Measurements from ENCODE around the gene KCNE1. TPM values are rescaled to one million over a fixed set of nuclear protein-coding genes. Genes with fewer than 3 reads are reported as not detected.

The KCNE1 gene
- total RNA-seq, 1 experiment from 2014 or later = 0.13 TPM

GRCh38 chr21:34560021-34560420 is 48.0 kb upstream of the KCNE1 start:
- Histone ChIP-seq H3K27ac (ENCODE audit: low read depth, low read length, poor library complexity, severe bottlenecking) (no peak overlapping the region), H3K9me3 (ENCODE audit: low read depth, low read length, poor library complexity, severe bottlenecking) (peaks cover under 1% of the 10 kb centered on the region), H3K36me3 (ENCODE audit: insufficient read depth, low read length, poor library complexity, severe bottlenecking) (no peaks in the 10 kb centered on the region), H3K27me3 (replicated peaks; ENCODE audit: insufficient read depth, low read depth, low read length, poor library complexity) (no peaks in the 10 kb centered on the region), H3K4me3 (ENCODE audit: low read depth, low read length, poor library complexity, severe bottlenecking) (no peak overlapping the region), H3K4me1 (ENCODE audit: insufficient read depth, low read length, poor library complexity, severe bottlenecking) (no peaks in the 10 kb centered on the region)
- BruUV-seq (replicated peaks) = no TSS peak
- CTCF ChIA-PET = no interaction called here
- POLR2A ChIA-PET (ENCODE audit: low non-redundant PET) = interaction anchor here (0.5 kb wide), 1 partner anchor 16 kb away, joined by 3 read pairs; no protein-coding TSS in a partner anchor
- intact Hi-C loops (cut with micrococcal nuclease; ENCODE audit: unreplicated experiment) = no loop called here
- DNase-seq (ENCODE audit: low spot score) = no peak
- TF ChIP-seq CTCF (conservative IDR thresholded peaks at IDR 0.05; ENCODE audit: low read depth, low read length) = no peak

GRCh38 chr21:34559089-34559631 is 47.1 kb upstream of the KCNE1 start:
- H3K4me1 ChIP-seq (ENCODE audit: insufficient read depth, low read length, poor library complexity, severe bottlenecking) = no peaks in the 10 kb centered on the region
- intact Hi-C loops (cut with micrococcal nuclease; ENCODE audit: unreplicated experiment) = no loop called here
- ChIA-PET CTCF (no interaction called here), POLR2A (ENCODE audit: low non-redundant PET) (interaction anchor here (0.5 kb wide), 1 partner anchor 17 kb away, joined by 3 read pairs; no protein-coding TSS in a partner anchor)
- no peak overlapping the region for H3K4me3 ChIP-seq (ENCODE audit: low read depth, low read length, poor library complexity, severe bottlenecking)
- H3K27me3 ChIP-seq (replicated peaks; ENCODE audit: insufficient read depth, low read depth, low read length, poor library complexity) = no peaks in the 10 kb centered on the region
- H3K36me3 ChIP-seq (ENCODE audit: insufficient read depth, low read length, poor library complexity, severe bottlenecking) = no peaks in the 10 kb centered on the region
- DNase-seq (ENCODE audit: low spot score) = peak; percentile 31
- no TSS peak for BruUV-seq (replicated peaks)
- TF ChIP-seq CTCF (conservative IDR thresholded peaks at IDR 0.05; ENCODE audit: low read depth, low read length) (no peak), EZH2 (IDR thresholded peaks at IDR 0.05; ENCODE audit: borderline replicate concordance, low read depth, low read length, poor library complexity, severe bottlenecking) (no peak)
- H3K27ac ChIP-seq (ENCODE audit: low read depth, low read length, poor library complexity, severe bottlenecking) = no peak overlapping the region
- H3K9me3 ChIP-seq (ENCODE audit: low read depth, low read length, poor library complexity, severe bottlenecking) = peaks cover 4% of the 10 kb centered on the region

- TF ChIP-seq CTCF (conservative IDR thresholded peaks at IDR 0.05; ENCODE audit: low read depth, low read length) = no peak
- TF ChIP-seq EZH2 (IDR thresholded peaks at IDR 0.05; ENCODE audit: borderline replicate concordance, low read depth, low read length, poor library complexity, severe bottlenecking) = no peak
- no peak overlapping the region for H3K27ac ChIP-seq (ENCODE audit: low read depth, low read length, poor library complexity, severe bottlenecking)
- peaks cover 4% of the 10 kb centered on the region for H3K9me3 ChIP-seq (ENCODE audit: low read depth, low read length, poor library complexity, severe bottlenecking)
- CTCF ChIA-PET = no interaction called here
- H3K36me3 ChIP-seq (ENCODE audit: insufficient read depth, low read length, poor library complexity, severe bottlenecking) = no peaks in the 10 kb centered on the region
- H3K27me3 ChIP-seq (replicated peaks; ENCODE audit: insufficient read depth, low read depth, low read length, poor library complexity) = no peaks in the 10 kb centered on the region
- no peak overlapping the region for H3K4me3 ChIP-seq (ENCODE audit: low read depth, low read length, poor library complexity, severe bottlenecking)
- POLR2A ChIA-PET (ENCODE audit: low non-redundant PET) = no interaction called here
- peaks cover 2% of the 10 kb centered on the region for H3K4me1 ChIP-seq (ENCODE audit: insufficient read depth, low read length, poor library complexity, severe bottlenecking)
- no TSS peak for BruUV-seq (replicated peaks)
- DNase-seq (ENCODE audit: low spot score) = no peak
- intact Hi-C loops (cut with micrococcal nuclease; ENCODE audit: unreplicated experiment) = no loop called here
These were observed 46.2 kb upstream of the KCNE1 start for GRCh38 chr21:34558166-34558565.
